Fibroblast of pulmonary artery (primary cell): ENCODE measurements around the gene KLC1.

Experiments
- DNase-seq: peaks from one replicate; pipeline ENCODE4 v3.0.0-alpha.2; 2010; ENCODE audit warnings: low read depth
- H3K4me3 ChIP-seq: replicated peaks from 2 replicates; pipeline ENCODE4 v1.5.1; 2011; ENCODE audit warnings: low read depth, mild to moderate bottlenecking, control low read depth, low read length, moderate library complexity
- TF ChIP-seq, protein P1 (sequence below): IDR thresholded peaks from 2 replicates; pipeline ENCODE4 v1.5.1; 2011; ENCODE audit warnings: mild to moderate bottlenecking, control low read depth, low read length, inconsistent platforms; ENCODE audit errors: missing control alignments

The KLC1 gene

DNA sequence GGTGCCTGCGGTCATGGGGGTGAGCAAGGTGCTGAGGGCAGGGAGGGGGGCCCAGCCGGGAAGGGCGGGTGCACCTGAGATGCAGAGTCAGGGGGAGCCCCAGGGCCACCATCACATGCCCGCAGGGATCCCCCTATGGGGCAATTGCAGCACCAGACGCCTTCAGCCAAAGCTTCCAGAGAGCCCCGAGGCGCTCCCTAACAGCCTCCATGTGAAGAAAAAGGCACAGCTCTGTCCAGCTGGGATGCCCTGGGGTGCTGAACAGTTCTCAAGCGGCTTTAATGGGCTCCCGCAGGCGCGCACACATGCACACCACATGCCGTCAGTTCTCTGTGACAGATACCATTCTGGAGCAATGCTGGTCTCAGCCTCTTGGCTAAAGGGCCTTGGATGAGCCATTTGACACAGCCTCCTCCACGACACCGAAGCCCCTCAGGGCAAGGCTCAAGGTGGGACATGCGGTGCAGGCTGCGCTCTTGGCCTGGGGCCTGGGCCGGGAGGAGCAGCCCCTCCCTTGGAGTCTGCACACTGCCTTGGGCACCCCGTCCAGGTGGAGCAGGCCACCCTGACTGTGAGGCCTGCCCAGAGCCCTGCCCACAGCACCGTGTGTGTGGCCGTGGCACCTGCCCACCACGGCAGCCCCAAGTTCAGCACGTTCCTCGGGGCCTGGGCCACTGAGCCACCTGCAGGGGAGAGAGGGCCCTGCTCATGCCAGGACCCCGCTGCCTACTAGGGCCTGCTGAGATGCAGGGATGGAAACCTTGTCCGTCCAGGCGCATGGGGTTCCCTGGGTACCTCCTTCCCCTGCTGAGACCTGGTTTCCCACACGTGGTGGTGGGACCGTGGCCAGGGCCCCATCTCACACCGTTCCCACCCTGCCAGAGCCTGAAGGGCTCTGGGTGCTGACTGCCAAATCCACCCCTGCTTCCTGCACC lies 78.6 kb downstream of the KLC1 start:
- TF ChIP-seq, protein P1, sequence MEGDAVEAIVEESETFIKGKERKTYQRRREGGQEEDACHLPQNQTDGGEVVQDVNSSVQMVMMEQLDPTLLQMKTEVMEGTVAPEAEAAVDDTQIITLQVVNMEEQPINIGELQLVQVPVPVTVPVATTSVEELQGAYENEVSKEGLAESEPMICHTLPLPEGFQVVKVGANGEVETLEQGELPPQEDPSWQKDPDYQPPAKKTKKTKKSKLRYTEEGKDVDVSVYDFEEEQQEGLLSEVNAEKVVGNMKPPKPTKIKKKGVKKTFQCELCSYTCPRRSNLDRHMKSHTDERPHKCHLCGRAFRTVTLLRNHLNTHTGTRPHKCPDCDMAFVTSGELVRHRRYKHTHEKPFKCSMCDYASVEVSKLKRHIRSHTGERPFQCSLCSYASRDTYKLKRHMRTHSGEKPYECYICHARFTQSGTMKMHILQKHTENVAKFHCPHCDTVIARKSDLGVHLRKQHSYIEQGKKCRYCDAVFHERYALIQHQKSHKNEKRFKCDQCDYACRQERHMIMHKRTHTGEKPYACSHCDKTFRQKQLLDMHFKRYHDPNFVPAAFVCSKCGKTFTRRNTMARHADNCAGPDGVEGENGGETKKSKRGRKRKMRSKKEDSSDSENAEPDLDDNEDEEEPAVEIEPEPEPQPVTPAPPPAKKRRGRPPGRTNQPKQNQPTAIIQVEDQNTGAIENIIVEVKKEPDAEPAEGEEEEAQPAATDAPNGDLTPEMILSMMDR: no peak
- no peak overlapping the region for H3K4me3 ChIP-seq

DNA sequence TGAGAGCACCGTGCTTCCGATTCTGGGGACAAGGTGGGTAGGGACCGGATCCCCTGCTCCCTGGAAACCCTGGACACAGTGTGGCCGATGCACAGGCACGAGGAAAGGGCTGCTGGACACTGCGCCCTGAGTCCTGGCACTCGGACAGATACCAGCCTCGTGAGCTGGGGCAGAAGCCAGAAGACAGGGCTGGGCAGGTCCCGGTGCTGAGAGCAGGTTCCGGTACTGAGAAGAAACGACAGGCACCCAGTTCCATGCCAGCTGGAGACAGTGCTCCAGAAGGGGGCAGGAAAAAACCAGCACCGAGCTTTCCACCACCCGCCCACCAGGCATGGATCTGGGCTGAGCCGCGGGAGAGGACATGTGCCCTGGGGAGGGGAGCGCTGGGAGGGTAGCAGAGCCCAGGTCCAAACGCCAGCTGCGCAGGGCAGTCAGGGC lies 79.8 kb downstream of the KLC1 start:
- no peak for DNase-seq
- TF ChIP-seq, protein P1: no peak
- no peak overlapping the region for H3K4me3 ChIP-seq

More for the DNA sequence above, 78.6 kb downstream of the KLC1 start:
- no peak for DNase-seq

DNA sequence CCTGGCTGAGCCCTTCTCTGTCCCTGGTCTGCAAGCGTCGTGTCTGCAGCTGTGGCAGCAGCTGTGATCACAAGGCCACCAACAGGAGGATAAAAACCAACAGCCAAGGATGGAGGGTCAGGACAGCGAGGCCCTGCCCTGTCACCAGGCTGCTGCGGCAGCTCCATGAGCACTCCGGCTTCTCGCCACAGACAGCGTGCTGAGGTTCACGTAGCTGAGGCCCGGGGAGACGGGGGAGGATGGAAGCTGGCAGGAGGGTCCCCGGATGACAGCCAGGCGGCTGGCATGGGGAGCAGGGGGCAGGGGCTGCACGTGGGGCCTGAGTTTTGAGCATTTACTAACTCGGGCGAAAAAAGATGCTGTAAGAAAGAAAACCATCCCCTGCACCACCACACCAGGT lies 80.8 kb downstream of the KLC1 start:
- DNase-seq: no peak
- no peak overlapping the region for H3K4me3 ChIP-seq
- TF ChIP-seq, protein P1: no peak

DNA sequence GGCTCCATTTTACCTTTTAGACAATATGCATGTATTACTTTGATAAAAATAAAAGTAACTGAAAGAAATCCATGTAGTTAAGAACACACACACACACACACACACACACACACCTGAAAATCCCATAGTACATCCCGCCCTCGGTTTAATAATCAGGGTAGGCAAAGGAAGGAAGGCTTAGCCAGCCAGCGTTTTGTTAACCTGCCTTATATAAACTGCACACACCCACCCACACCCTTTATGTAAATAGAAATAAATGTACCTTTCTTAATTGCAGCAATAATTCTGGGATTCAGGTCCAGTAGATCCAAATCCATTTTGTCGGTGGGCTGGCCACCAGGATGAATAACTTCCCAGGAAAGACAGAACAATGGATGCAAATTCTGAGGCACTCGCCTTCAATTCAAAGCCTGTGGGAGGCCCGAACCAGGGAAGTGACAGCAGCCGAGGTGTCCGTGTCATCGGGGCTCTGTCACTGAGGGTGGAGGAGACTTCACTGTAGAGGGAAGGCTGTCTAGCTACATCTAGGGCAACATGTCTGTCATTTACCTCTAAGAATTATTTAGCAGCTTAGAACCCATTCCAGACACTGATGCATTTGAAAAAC lies 81.9 kb downstream of the KLC1 start:
- TF ChIP-seq, protein P1: no peak
- no peak for DNase-seq
- H3K4me3 ChIP-seq: no peak overlapping the region

DNA sequence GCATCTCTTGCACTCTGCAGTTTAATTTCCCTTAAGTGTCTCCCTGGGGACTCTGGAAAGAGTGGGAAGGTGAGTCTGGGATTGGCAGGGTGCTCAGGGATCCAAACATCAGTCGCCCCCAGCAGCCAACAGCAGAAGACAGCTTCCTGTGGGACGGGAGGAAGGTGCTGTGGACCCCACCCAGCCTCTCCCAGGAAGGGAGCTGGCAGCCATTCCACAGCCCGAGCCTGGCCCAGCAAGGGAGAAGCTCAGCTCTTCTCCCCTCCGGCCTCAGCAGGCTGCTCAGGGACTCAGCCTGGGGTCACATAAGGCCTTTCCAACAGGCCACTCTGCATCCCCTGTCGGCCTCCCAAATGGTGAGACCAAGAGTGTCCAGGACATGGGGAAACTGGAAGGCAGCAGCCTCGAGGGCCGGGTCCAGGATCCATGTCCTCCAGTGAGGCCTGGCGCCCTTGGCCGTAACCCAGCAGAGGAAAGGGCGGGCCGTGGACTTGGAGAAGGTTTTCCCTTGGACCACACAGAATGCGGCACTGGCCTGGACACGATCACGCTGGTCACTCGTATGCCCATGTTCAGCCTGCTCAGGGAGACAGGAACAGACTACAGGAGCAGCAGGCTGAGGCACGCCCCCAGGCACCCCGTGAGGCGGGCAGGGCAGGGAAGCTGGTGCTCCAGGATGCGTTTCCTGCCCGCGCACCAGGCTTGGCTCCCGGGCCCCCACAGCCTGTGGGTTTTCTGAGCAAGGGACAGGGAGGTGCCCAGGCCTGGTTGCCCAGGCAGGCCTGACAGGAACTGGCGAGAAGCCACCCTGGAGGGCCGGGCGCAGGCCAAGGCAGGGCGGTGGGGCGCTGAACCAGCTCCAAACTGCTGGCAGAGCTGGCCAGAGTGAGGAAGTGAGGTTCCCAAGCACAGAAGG lies 82.8 kb downstream of the KLC1 start:
- DNase-seq: no peak
- H3K4me3 ChIP-seq: no peak overlapping the region
- TF ChIP-seq, protein P1: no peak

DNA sequence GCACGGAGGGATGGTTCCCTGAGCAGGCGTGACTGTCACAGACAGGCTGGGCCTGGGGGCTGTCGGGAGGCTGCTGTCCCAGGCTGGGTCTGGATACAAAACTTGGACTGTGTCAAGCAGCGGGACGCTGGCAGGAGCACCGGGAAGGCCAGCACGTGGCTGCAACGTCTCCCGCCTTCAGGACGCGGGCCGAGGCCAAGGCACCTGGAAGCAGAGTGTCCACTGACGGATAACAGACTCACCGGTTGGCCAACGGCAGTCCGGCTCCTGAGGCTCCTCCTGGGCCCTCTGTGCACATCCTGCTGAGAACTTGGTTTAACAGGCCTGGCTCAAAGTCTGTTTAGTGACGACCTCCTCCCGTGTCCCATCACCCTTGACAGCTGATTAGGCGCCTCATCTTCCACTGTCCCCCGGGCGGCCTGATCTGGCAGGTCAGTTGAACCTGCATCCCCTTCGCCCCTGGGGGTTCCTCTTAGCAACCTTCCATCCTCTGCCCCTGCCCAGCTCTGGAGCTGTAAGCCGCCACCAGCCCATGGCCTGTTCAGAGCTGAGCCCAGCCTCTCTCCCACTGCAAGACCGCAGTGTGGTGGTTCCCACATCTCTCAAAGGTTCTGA lies 83.7 kb downstream of the KLC1 start:
- no peak overlapping the region for H3K4me3 ChIP-seq
- no peak for DNase-seq
- TF ChIP-seq, protein P1: no peak
